ENCODE results near the gene TTLL3.
"Not testable (repeated sequence)": the region's sequence is repeated elsewhere in the genome, so short reads cannot be mapped to it uniquely, and the experiment has no call there.

Gene TTLL3

GRCh38 chr3:9838856-9839255 lies 28.8 kb downstream of the TTLL3 start:
- DNase-seq = no peak

GRCh38 chr3:9841015-9841414 lies 31.0 kb downstream of the TTLL3 start:
- DNase-seq = no peak

GRCh38 chr3:9843715-9844438 lies 33.8 kb downstream of the TTLL3 start, which contains the start of gene RPUSD3:
Gene RPUSD3, minus strand, starts transcription at chr3:9844008. Its CDS starts 18 bp downstream, at chr3:9843990.
- peak; percentile 83 to 98 (median 90) for DNase-seq

- DNase-seq = no peak
Measured at GRCh38 chr3:9846231-9846630, 36.2 kb downstream of the TTLL3 start.

DNA sequence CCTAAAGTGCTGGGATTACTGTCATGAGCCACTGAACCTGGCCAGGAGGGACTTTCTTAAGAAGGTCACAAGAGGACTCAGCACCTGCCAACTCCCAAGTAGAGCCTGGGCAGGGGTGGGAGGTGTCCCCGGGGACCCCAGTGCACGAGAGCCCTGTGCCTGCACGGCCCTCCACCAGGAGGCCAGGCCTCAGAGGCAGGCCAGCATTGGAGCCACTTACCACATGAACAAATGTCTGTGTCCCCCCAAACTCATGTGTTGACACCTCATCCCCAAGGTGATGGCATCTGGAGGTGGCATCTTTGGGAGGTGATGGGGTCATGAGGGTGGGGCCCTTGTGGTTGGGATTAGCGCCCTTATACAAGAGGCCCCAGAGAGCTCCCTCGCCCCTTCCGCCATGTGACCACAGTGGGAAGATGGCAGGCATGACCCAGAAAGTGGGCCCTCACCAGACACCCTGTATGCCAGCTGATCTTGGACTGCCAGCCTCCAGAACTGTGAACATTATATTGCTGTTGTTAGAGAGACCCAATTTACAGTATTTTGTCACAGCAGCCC lies 36.9 kb downstream of the TTLL3 start:
- no peak for DNase-seq

DNA sequence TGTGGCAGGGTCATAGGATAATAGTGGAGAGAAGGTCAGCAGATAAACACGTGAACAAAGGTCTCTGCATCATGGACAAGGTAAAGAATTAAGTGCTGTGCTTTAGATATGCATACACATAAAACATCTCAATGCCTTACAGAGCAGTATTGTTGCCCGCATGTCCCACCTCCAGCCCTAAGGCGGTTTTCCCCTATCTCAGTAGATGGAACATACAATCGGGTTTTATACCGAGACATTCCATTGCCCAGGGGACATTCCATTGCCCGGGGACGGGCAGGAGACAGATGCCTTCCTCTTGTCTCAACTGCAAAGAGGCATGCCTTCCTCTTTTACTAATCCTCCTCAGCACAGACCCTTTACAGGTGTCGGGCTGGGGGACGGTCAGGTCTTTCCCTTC lies 37.8 kb downstream of the TTLL3 start:
- DNase-seq = not testable (repeated sequence)

- DNase-seq = not testable (repeated sequence)
Measured at GRCh38 chr3:9848860-9849259, 38.8 kb downstream of the TTLL3 start.

GRCh38 chr3:9851383-9851782 lies 41.3 kb downstream of the TTLL3 start:
- DNase-seq = not testable (repeated sequence)

DNA sequence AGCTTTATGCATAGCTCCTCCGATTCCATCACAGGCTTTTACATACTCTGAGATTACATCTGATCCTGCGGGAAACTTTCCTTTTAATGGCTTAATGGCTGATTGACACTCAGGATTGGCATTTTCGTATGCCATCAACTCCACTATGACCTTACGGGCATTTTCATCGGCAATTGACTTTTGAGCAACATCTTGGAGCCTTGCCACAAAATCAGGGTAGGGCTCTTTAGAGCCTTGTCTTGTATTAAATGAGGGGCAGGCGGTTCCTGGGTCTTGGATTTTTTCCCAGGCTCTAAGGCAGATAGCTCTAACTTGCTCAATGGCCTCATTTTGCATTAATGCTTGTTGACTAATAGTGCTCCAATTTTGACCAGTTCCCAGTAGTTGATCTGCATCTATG lies 41.9 kb downstream of the TTLL3 start:
- DNase-seq = not testable (repeated sequence)

DNA sequence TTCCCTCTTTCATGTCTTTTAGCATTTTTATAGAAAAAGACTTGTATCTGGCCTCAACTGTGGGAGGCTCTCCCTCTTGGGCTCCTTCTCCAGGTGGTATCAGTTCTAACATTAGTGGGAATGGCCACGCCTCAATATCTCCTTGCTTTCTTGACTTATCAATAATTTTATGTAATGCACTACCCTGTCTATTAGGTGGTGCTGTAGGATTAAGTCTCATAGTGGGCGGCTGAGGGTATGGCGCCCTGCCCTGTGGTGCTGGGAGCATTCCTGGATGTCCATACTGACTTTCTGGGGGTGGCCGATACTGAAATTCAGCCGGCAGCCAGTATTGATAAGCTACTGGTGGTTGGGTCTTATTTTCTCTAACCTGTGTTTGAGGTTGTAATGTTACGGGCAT lies 42.5 kb downstream of the TTLL3 start:
- no peak for DNase-seq

- not testable (repeated sequence) for DNase-seq
Measured at GRCh38 chr3:9854291-9854940, 44.4 kb downstream of the TTLL3 start.

GRCh38 chr3:9855594-9855993 lies 45.5 kb downstream of the TTLL3 start:
- DNase-seq = no peak

- DNase-seq = no peak
Measured at GRCh38 chr3:9859530-9860025, 49.5 kb downstream of the TTLL3 start.

GRCh38 chr3:9861201-9861600 lies 51.1 kb downstream of the TTLL3 start:
- DNase-seq = no peak

DNA sequence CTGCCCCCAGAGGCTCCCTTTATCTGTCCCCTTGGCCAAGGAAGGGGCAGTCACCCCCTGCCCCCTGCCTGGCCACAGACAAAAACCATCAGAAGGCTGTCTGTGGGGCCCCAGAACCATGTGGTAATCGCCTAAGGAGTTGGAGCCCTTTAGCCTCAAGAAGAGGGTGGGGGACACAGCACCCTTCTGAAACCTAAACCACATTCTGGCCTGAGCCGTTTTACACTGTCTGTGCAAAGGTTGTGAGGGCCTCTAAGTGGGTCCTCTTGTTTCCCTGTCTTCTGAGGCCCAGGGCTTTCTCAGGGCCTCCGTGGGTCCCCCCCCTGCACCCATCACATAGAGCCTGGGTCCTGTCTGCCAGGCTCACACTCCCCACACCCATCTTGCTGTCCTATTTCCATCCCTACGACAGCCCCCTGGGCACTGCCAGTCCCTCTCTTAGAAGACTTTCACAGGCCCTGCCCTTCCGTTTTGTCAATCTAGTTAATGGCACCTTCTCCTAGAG lies 51.6 kb downstream of the TTLL3 start:
- DNase-seq = no peak

GRCh38 chr3:9862391-9863057 lies 52.5 kb downstream of the TTLL3 start:
- DNase-seq = peak in 2 of 4 experiments; percentile 6 to 14

GRCh38 chr3:9863058-9863772 lies 53.2 kb downstream of the TTLL3 start:
- DNase-seq = no peak

DNA sequence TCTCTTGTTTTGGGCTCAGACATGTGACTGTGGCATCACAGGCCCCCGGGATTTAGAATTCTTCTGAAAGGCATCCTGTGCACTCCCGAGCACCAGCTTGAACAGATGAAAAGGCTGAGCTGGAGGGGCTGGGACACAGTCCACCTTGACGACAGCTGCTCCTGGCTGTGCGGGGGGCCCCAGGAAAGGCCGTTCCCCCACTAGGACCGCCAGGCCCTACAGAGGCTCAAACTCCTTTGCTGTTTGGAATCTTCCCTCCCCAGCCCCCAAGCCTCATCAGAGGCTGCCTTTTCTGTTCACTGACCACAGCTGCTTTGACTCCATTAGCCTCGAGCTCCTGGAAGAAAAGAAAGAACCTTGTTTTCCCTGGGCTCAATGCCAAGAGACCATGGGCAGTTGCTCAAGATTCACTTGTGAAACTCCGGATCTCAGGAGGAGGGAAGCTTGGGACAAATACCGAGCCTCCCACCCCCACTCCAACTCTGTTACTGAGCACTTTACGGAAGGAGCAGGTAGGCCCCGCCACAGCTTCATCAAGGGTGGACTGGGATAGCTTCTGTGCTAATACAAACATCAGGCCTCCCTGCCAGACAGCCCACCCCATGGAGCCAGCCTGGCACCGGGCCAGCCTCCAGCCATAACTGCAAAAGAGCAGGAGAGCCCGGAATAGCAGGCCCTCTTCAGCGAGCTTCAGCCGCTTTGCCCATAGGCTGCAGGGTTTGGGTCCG lies 54.3 kb downstream of the TTLL3 start:
- no peak for DNase-seq

DNA sequence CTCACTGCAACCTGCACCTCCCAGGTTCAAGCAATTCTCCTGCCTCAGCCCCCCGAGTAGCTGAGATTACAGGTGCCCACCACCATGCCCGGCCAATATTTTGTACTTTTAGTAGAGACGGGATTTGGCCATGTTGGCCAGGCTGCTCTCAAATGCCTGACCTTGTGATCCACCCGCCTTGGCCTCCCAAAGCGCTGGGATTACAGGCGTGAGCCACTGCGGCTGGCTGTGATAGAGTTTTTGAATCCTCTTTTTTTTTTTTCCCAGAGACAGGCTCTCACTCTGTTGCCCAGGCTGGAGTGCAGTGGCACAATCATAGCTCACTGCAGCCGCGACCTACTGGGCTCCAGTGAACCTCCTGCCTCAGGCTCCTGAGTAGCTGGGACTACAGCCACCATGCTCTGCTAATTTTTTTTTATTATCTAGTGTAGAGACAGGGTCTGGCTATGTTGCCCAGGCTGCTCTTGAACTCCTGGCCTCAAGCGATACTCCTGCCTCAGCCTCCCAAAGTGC lies 55.1 kb downstream of the TTLL3 start:
- DNase-seq = not testable (repeated sequence)

DNA sequence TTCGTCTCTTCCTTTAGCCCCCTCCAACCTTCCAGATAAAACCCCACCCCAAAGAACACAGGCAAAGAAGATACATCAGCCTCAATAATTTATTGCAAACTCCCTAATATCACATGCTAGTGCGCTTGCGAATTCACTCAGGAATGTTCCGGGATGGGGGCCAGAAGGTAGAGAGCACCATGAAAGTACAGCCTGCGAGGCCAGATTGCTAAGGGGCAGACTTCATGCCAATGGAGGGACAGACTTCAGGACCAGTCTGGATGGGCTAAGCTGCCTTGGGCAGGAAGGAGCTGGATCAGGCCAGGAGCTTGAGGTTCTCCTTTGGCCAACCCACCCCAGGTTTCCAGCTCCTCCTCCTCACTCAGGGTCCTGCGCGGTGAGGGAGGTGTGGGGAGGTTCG lies 56.6 kb downstream of the TTLL3 start:
- DNase-seq = no peak

- no peak for DNase-seq
Measured at GRCh38 chr3:9867106-9867505, 57.0 kb downstream of the TTLL3 start.

DNA sequence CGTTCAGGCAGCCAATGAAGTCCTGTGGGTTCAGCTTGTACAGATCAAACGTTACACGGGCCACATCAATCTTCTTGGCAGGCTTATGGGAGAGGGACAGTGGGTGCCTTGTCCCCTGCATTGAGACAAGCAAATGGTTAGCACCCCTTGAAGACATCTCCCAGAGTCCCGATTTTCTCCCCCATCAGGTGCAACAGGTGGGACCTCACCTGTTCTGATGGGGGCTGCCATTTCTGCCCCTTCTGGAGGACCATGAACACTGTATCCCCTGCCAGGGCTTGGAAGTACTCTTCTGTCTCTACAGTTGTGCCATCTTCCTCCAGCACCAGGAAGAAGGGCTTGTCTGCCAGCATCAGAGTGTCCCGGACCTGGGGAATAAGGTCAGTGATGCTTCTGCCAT lies 59.9 kb downstream of the TTLL3 start:
- DNase-seq = no peak

All from activated CD4-positive, CD25-positive, alpha-beta regulatory T cell (primary cell).